KBM-7 (cell line): Measurements from ENCODE around the gene GPR12.

Source experiments
- DNase-seq: peaks from one replicate; pipeline ENCODE4 v3.0.0-alpha.2; 2015
- in situ Hi-C: fragments of 300-500 bp; cut with MboI; formaldehyde crosslinking; loops from 2 replicates; pipeline ENCODE4 v1.14.3; 2020; ENCODE audit warnings: low sequenced_read_pairs, low pct_unique_long_range_greater_than_20kb, mixed read lengths

The GPR12 gene

DNA sequence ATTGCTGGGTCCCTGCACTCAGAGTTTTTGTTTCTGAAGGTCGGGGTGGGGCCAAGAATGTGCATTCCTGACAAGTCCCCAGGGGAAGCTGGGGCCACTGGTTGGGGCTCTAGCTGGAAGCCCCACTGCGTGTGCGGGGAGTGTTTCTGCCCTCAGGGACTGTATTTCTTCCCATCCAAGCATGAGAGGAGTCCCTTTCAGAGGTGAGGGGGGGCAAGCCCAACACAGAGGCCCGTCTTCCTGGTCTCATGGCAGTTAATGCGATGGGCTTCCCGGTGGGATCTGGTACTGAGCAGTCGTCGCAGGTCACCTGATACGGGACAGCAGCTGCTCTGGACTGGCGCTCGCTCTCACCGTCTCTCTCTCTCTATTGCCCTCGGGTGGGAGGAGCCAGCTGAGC is 50.4 kb downstream of the GPR12 start:
- DNase-seq = no peak
- in situ Hi-C loops = loop anchor here (25.0 kb wide), 1 partner anchor 152 kb away; no protein-coding TSS in a partner anchor

DNA sequence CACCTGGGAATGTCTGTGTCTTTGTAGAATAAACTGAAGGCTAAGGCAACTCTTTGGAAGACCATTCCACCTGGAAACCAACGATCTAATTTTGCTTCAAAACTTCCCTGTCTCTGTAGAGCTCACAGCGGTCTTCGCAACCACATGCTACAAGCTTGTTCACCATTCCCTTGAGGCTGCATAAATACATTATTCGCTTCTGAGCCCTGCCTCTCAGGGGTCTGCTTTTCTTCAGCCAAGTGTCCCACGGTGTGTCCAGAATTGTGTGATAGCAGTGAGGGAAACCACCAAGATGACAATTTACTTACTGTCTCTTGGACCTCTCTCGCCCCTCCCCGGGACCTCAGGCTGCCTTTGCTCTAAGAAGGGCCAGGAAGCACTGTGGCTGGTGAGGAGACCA is 51.1 kb downstream of the GPR12 start:
- in situ Hi-C loops = loop anchor here (25.0 kb wide), 1 partner anchor 153 kb away; no protein-coding TSS in a partner anchor
- no peak for DNase-seq

DNA sequence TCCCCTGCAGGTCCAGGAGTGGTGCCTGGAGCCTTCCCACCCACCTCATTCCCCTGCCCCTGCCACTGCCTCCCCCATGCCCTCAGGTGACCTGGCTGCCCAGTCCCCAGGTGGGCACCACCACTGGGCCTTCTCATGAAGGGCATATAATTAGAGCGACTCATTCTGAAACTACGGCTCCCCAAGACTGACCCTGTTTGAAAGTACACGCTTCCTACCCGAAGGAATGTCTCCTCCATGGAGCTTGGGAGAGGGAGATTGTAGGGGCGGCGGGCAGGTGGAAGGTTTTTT is 52.6 kb downstream of the GPR12 start:
- in situ Hi-C loops = loop anchor here (25.0 kb wide), 1 partner anchor 154 kb away; no protein-coding TSS in a partner anchor
- no peak for DNase-seq

DNA sequence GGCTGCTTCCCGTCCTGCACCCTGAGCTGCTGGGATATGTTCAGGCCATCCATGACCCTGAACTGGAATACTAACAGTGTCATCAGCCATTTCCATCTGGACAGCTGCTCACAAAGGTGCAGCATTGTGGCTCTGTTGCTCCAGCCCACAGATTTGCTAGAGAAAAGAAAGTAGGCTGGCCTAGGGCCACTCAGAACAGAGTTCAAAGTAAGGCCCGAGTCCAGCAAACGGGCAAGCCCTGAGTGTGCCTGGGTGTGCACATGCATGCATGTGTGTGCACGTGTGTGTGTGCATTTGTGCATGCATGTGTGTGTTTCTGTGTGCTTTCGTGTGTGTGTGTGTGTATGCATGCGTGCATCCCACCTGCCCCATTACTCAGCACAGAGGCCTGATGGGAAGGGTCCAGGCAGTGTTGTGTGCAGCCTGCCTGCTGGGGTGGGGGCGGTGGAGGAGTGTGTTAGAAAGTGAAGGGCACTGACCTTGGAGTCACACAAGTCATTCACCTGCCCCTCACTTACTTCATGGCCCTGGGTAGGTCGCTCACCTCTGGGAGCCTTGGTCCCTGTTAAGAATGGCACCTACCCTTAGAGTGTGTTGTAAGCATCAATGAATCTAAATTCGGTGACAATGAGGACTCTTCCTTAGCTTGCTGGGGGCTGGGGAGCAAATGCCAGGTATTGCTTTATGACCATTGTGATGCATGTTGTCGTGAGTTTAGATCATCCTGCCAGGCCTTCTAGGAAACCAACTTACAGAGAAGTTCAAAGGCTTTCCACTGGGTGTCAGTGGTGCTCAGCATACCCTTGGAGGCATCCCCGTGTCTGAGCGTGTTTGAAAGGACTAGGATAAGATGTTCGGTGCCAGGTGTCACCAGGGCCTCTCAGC is 53.2 kb downstream of the GPR12 start:
- in situ Hi-C loops = loop anchor here (25.0 kb wide), 1 partner anchor 155 kb away; no protein-coding TSS in a partner anchor
- peak; percentile 76 for DNase-seq

DNA sequence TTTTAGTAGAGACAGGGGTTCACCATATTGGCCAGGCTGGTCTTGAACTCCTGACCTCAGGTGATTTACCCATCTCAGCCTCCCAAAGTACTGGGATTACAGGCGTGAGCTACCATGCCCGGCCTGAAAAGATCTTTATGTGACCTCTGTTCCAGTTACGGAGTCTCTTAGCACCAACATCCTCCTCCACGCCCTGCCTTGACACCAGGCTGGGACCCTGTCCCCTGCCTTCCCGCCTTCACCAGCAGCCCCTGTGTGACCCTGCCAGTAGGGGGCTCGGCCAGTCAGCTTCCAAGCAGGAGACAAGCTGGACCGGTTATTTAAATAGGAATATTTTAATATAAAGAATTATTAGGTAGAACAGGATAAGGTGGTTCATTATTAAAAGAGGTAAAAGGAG is 54.2 kb downstream of the GPR12 start:
- in situ Hi-C loops = loop anchor here (25.0 kb wide), 1 partner anchor 156 kb away; no protein-coding TSS in a partner anchor
- no peak for DNase-seq

DNA sequence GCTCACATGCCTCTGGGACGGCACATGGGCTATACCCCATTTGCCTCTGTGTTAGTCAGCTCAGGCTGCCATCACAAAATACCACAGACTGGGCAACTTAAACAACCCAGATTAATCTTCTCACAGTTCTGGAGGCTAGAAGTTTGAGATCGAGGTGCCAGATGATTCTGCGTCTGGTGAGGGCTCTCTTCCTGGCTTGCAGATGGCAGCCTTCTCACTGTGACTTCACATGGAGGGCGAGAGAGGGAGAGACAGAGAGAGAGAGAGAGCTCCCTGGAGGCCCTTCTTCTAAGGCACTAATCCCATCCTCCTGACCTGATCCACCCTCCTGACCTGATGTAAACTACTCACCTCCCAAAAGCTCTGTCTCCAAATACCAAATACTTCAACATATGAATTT is 55.0 kb downstream of the GPR12 start:
- no peak for DNase-seq
- in situ Hi-C loops = loop anchor here (25.0 kb wide), 1 partner anchor 157 kb away; no protein-coding TSS in a partner anchor
